UCSD-AML1 (cell line): ENCODE measurements around the gene NASP.

Experiments used
- DNase-seq: peaks from one replicate; lab custom pipeline; 2025; ENCODE audit not compliant: unreplicated experiment; lab: John Stamatoyannopoulos, UW

The NASP gene

DNA sequence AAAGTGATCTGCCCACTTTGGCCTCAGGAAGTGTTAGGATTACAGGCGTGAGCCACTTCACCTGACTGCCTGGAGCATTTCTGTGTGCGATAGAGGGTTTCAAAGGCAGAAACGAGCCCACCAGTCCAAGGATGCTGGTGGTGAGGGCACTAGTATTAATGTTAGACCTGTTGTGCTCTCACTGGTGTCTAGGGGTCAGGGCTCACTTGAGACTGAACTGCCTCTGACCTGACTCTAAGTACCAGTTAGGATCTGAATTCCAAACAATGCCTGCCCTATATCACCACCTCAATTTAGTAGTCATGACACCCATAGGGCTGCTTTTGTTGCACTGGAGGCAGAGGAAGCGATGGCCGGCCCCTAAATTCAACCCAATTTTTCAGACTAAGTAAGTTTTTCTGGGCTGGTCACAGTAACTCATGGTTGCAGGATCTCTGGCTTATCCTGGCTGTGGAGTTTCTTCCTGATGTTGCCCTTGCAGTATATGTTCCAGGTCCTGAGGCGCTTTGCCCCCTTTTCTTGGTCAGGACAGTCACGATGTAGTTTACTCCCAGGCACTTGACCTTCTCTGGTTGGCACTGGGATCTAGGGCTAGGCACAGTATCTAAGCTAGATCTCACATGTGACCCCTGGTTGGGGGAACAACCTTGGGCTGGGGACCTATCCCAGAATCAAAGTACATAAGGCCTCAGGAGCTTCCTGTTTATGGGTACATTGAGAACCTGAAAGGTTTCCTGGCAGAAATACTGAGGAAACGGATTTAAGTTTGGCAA is 35.5 kb downstream of the NASP start:
- DNase-seq, result no peak

- DNase-seq, result no peak
These were observed 37.0 kb downstream of the NASP start for GRCh38 chr1:45620588-45621500.

DNA sequence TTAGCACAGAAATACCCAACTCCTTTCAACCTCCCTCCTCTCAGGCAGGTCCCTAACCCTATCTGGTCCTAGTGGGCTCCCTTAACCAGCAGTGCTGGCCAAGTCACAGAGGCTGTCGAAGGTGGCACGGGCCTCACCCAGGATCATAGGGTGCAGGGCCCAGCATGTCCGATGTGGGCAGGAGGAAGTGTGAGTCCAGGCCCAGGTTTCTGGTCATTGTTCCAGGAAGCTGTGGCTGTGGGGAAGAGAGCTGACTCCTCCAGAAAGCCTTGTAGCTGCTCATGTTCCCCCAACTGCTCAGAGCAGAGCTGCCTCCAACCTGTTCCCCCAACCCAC is 37.6 kb downstream of the NASP start:
- peak; percentile 35 for DNase-seq

DNA sequence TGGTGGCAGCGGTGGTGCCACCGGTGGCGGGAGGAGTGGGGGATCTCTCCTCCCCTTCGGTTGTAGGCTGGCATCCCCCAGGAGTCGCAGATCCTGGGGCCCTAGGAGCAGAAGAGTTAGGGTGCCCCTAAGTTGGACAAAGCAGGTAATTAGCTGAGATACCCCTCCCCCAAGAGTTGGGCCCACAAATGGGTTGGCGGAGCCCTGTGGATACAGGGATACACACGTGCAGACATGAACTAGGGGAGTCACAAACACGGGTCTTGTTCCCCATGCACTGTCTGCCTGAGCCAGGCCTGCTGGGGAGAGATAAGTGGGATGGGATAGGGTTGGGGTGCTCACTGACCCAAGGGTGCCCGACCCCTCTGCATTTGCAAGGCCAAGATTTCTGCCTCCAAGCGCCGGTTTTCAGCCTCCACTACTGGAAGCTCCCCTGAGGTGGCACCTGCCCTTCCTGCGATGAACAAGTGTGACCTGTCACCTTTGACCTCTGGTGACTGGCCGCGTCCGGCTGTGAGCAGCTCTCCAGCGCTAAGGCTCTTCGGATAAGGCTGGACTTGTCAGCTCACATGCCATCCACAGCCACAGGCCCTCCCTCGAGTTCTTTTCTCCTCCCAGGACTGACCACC is 38.2 kb downstream of the NASP start:
- DNase-seq, result no peak

- no peak for DNase-seq
These were observed 38.9 kb downstream of the NASP start for GRCh38 chr1:45622524-45623394.

- no peak for DNase-seq
These were observed 40.1 kb downstream of the NASP start, which contains the start of gene CCDC17 for GRCh38 chr1:45623972-45624371. CCDC17 (minus strand) TSS chr1:45624054; CDS start chr1:45623909, 145 bp downstream.

- DNase-seq, result no peak
These were observed 45.2 kb downstream of the NASP start for GRCh38 chr1:45629035-45629434.

DNA sequence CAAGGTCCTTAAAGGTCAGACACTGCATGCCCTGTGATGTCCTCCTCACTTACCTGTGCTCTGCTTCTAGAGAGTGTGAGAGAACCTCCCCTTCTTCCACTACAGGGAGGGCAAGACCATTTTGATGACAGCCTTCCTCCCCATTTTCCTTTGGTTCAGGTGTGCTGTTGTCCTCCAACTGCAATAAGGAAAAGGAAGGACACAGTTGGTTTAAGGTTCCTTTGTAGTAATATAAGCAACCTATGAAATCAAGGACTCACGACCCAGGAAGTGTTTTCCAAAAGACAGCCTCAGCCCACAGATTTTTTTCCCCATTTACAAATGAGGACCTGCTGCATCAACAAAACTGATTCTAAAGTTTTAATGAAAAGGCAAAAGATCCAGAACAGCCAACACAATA is 46.6 kb downstream of the NASP start:
- no peak for DNase-seq

DNA sequence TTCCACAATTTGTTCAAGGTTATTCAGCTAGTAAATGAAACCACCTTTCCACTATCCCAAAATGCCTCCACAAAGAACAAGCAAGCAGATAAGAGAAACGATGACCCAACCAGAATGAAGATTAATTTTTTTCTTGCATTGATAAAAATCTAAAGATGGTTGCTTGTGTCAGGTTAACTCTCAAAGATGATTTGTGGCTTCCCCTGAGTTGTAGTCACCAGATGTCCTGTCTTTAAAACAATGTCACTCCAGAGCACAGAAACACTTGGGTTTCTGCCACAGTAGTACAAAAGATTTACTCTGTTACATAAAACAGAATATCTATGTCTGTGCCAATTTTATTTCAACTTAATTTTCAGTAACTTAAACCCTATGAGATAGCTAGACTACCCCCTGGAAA is 51.4 kb downstream of the NASP start:
- no peak for DNase-seq

- no peak for DNase-seq
These were observed 56.5 kb downstream of the NASP start for GRCh38 chr1:45640293-45640692.

- no peak for DNase-seq
These were observed 59.5 kb downstream of the NASP start for GRCh38 chr1:45643321-45643720.

- DNase-seq, result no peak
These were observed 60.1 kb downstream of the NASP start for GRCh38 chr1:45643978-45644377.

DNA sequence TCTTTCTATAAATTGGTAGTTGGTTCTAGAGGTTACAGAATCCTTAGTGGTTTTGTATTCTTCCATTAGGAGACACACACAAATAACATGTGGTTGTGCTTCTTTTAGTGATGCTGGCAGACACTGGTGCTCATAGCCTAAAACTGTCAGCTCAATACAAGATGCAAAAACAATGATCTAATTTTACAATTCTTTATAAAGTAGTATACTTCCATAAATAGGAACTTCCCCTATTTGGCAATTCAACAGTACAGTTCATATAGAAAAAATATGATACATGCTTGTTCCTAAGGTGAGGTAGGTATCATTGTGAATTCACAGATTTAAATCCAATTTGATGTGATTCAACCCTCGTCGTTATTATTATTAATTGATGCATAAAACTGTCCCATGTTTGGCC is 60.8 kb downstream of the NASP start:
- DNase-seq, result no peak

- DNase-seq, result no peak
These were observed 63.6 kb downstream of the NASP start for GRCh38 chr1:45647248-45648021.

DNA sequence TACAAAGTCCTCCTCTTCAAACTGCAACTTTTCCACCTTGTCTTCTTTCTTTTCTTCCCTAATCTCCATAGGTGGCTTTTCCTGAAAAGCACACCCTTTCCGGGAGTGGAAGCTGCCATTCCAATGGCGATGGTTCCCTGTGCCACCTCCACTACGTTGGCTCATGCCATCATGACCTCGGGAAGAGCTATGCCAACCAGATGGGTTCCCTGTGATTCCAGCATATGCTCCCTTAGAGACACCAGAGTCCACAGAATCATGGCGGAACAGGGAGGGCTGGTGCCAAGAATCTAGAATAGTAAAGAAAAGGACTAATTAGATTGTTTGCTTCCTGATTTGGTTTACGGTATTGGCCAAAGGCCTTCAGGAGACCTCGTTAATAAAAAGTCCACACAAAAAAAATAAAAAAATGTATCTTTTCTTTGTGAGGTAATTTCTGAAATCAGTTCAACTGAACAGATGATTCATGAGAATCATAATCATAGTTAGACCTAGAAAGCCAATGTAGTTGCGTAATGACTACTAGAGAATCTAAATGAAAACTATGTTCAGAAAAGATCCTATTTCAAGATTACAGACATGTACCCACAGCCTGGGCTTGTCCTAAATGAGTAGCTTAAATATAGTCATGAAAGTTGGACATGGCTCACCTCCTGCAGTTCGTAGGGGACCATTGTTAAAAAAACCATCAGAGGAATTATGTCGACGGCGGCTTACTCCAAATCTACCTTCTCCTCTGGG is 70.9 kb downstream of the NASP start:
- no peak for DNase-seq

DNA sequence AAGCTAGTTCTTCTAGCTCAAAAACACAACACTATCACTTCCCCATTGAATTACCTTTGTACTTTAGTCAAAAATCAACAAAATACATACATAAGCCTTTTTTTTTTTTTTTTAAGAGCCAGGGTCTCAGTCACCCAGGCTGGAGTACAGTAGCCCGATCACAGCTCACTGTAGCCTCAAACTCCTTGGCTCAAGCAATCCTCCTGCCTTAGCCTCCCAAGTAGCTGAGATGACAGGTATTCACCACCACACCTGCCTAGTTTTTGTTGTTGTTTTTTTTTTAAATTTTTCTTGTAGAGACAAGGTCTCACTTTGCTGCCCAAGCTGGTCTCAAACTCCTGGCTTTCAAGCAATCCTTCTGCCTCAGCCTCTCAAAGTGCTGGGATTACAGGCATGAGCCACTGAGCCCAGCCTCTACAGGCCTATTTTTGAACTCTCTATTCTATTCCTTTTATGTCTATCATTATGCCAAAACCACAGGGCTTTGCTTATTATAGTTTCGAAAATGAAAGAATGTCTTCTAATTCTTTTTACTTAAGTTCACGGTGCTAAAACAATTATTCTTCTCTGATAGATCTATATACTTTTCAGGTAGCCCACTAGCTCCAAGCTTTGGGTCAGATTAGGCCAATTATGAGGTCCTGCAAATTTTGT is 72.9 kb downstream of the NASP start:
- DNase-seq, result no peak

DNA sequence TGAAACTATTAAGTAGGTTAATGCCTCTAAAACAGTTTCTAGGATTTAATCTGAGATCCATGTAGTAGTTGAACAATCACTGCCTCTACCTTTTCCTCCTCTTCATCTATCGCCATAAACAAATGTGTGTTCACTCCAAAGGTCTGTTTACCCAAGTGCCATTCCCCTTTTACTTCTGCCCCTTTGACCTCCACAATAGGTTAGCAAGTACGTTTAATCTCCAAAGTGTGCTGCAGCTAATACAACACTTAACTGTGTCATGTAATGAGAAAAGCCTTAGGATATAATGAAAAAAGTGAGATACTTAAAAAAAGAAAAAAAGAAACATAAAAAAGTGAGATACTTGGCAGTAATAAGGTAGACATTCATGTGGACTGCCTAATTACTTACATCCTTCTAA is 74.3 kb downstream of the NASP start:
- no peak for DNase-seq

DNA sequence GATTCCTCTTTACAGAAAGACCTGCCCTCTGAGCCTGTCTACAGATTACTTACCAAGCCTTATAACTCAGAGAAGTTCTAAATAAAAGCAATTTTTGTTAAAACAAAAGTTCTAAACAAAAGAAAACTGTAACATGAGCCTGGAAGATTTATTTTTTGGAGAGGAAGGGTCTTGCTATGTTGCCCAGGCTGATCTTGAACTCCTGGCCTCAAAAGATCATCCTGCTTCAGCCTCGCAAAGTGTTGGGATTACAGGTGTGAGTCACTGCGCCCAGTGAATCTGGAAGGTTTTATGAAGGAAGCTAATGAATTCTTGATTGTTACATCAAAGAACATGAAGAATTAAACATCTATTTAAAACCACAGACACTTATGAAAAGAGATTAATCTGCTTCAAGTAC is 75.4 kb downstream of the NASP start:
- no peak for DNase-seq

GRCh38 chr1:45660336-45660735 is 76.5 kb downstream of the NASP start:
- no peak for DNase-seq
